ENCODE results near the gene TGFB1. TPM values are rescaled to one million over a fixed set of nuclear protein-coding genes. Genes with fewer than 3 reads are reported as not detected.

The TGFB1 gene
- total and polyA plus RNA-seq, 2 of the 13 experiments (the other 11 are each of a cell fraction or from before 2014, with no cell fraction given): 4.1 to 5.4 TPM

DNA sequence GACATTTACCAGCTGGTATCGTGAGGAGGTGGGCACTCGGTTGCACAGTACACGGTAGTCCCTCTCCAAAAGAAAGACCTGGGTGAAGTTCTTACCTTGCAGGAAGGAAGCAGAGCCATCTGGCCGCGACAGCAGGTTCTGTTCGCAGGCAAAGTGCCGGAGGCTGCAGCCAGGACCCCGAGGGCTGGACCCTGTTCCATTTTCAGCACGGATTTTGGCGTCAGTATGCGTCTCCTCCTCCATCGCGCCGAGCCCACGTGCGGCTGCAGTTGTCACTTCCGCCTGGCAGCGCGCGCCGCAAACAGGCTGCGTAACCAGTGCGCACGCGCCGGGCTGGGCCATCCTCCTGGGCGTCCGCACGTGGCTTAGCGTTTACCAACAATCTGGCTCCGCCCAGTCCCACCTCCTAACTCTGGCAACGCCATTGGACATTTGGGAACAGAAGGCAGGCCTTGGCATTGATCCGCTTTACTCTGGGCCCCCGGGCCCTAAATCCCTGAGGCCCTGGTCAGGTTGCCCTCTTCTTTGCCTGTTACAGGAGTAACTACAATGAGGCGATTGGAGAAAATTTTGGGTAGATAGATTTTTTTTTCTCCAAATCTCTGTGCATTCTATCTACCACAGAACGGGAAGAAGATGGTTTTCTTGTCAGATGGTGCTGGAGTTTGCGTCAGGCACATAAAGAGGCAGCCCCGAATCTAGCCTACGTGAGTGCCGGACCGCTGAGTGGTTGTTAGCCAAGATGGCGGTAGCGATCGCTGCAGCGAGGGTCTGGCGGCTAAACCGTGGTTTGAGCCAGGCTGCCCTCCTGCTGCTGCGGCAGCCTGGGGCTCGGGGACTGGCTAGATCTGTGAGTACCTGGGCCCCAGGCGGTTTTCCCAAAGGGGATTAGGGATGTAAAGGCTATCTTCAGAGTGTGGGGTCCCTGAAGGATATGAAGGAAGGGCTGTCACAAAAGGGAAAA lies 43.6 kb upstream of the TGFB1 start, which contains the start of the genes BCKDHA and EXOSC5 (continued):
- TF ChIP-seq FOXC1 (CRISPR knock-in tag; IDR thresholded peaks at IDR 0.05; ENCODE audit: borderline replicate concordance) (0 out of 2 replicates have a peak, but pooled peaks have one; percentile 17), XRCC5 (optimal IDR thresholded peaks at IDR 0.05; ENCODE audit: low read length) (peak; percentile 65), NR2F2 (IDR thresholded peaks at IDR 0.05; ENCODE audit: borderline replicate concordance, low read depth) (no peak), SMAD1 (CRISPR knock-in tag; IDR thresholded peaks at IDR 0.05; ENCODE audit: borderline replicate concordance, low read depth) (no peak), TOE1 (CRISPR knock-in tag; IDR thresholded peaks at IDR 0.05) (peak; percentile 72; the same call in 1 of the 2 replicates), TMF1 (CRISPR knock-in tag; IDR thresholded peaks at IDR 0.05; ENCODE audit: low read depth) (no peak), SUZ12 (IDR thresholded peaks at IDR 0.05; ENCODE audit: low read depth, low read length) (no peak), PLRG1 (conservative IDR thresholded peaks at IDR 0.05) (no peak), ASH2L (IDR thresholded peaks at IDR 0.05; ENCODE audit: insufficient read length, low read depth, low read length) (peak; percentile 93), RXRB (CRISPR knock-in tag; IDR thresholded peaks at IDR 0.05; ENCODE audit: borderline replicate concordance) (no peak), FOXA1 (IDR thresholded peaks at IDR 0.05) (no peak), FOXA1 (CRISPR knock-in tag; IDR thresholded peaks at IDR 0.05) (peak; percentile 72), ZNF343 (CRISPR knock-in tag; IDR thresholded peaks at IDR 0.05) (0 out of 2 replicates have a peak, but pooled peaks have one; percentile 28), ZNF7 (CRISPR knock-in tag; IDR thresholded peaks at IDR 0.05) (no peak), ATF1 (CRISPR knock-in tag; IDR thresholded peaks at IDR 0.05) (peak; percentile 66; the same call in 1 of the 2 replicates), BCL6 (CRISPR knock-in tag; IDR thresholded peaks at IDR 0.05) (no peak; the same call in 1 of the 2 replicates), ZMYM3 (CRISPR knock-in tag; IDR thresholded peaks at IDR 0.05) (no peak), CEBPG (CRISPR knock-in tag; IDR thresholded peaks at IDR 0.05) (peak; percentile 33), NAIF1 (CRISPR knock-in tag; IDR thresholded peaks at IDR 0.05; ENCODE audit: borderline replicate concordance) (no peak; the same call in 1 of the 2 replicates), ZNF577 (CRISPR knock-in tag; IDR thresholded peaks at IDR 0.05; ENCODE audit: borderline replicate concordance, low read depth) (no peak), CCAR2 (optimal IDR thresholded peaks at IDR 0.05; ENCODE audit: low read depth, low read length) (no peak), ZNF670 (CRISPR knock-in tag; IDR thresholded peaks at IDR 0.05; ENCODE audit: borderline replicate concordance) (no peak), ZSCAN25 (CRISPR knock-in tag; IDR thresholded peaks at IDR 0.05) (peak; percentile 29; the same call in 1 of the 2 replicates), ZNF510 (CRISPR knock-in tag; IDR thresholded peaks at IDR 0.05; ENCODE audit: low read depth) (peak; percentile 57; the same call in 1 of the 2 replicates), ZNF24 (IDR thresholded peaks at IDR 0.05) (peak; percentile 88)
- TF ChIP-seq, protein P1, sequence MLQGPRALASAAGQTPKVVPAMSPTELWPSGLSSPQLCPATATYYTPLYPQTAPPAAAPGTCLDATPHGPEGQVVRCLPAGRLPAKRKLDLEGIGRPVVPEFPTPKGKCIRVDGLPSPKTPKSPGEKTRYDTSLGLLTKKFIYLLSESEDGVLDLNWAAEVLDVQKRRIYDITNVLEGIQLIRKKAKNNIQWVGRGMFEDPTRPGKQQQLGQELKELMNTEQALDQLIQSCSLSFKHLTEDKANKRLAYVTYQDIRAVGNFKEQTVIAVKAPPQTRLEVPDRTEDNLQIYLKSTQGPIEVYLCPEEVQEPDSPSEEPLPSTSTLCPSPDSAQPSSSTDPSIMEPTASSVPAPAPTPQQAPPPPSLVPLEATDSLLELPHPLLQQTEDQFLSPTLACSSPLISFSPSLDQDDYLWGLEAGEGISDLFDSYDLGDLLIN (CRISPR knock-in tag; IDR thresholded peaks at IDR 0.05; ENCODE audit: borderline replicate concordance): no peak
- TF ChIP-seq, protein P2, sequence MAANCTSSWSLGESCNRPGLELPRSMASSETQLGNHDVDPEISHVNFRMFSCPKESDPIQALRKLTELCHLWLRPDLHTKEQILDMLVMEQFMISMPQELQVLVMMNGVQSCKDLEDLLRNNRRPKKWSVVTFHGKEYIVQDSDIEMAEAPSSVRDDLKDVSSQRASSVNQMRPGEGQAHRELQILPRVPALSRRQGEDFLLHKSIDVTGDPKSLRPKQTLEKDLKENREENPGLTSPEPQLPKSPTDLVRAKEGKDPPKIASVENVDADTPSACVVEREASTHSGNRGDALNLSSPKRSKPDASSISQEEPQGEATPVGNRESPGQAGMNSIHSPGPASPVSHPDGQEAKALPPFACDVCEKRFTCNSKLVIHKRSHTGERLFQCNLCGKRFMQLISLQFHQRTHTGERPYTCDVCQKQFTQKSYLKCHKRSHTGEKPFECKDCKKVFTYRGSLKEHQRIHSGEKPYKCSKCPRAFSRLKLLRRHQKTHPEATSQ (CRISPR knock-in tag; IDR thresholded peaks at IDR 0.05; ENCODE audit: borderline replicate concordance): no peak
- TF ChIP-seq, protein P3, sequence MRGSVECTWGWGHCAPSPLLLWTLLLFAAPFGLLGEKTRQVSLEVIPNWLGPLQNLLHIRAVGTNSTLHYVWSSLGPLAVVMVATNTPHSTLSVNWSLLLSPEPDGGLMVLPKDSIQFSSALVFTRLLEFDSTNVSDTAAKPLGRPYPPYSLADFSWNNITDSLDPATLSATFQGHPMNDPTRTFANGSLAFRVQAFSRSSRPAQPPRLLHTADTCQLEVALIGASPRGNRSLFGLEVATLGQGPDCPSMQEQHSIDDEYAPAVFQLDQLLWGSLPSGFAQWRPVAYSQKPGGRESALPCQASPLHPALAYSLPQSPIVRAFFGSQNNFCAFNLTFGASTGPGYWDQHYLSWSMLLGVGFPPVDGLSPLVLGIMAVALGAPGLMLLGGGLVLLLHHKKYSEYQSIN (CRISPR knock-in tag; IDR thresholded peaks at IDR 0.05; ENCODE audit: borderline replicate concordance): no peak

All from HepG2 (cell line).